Neuronal stem cell (in vitro differentiated cells): ENCODE results near the gene LCN2.

ENCODE experiments used
- DNase-seq: peaks from one replicate; pipeline ENCODE4 v3.0.0-alpha.2; 2013; ENCODE audit warnings: low spot score
- H2AFZ ChIP-seq: one replicate; pipeline ENCODE4 v1.6.1; 2013; ENCODE audit warnings: mild to moderate bottlenecking, low read length, inconsistent platforms
- H2AK5ac ChIP-seq: 2 replicates; pipeline ENCODE4 v1.6.1; 2013; ENCODE audit warnings: low read depth, mild to moderate bottlenecking, inconsistent platforms, low read length, moderate library complexity, mixed read lengths
- H2BK120ac ChIP-seq: 2 replicates; pipeline ENCODE4 v1.6.1; 2013; ENCODE audit warnings: low read depth, mild to moderate bottlenecking, inconsistent platforms, low read length, moderate library complexity, mixed read lengths
- H2BK12ac ChIP-seq: one replicate; pipeline ENCODE4 v1.6.1; 2013; ENCODE audit warnings: low read length, inconsistent platforms
- H2BK15ac ChIP-seq: 2 replicates; pipeline ENCODE4 v1.6.1; 2013; ENCODE audit warnings: mild to moderate bottlenecking, low read length, inconsistent platforms, mixed read lengths
- H2BK5ac ChIP-seq: one replicate; pipeline ENCODE4 v1.6.1; 2013; ENCODE audit warnings: inconsistent platforms, mild to moderate bottlenecking, low read length, moderate library complexity
- H3K14ac ChIP-seq: one replicate; pipeline ENCODE4 v1.6.1; 2013; ENCODE audit warnings: low read length, inconsistent platforms
- H3K18ac ChIP-seq: 2 replicates; pipeline ENCODE4 v1.6.1; 2013; ENCODE audit warnings: low read length, inconsistent platforms
- H3K23ac ChIP-seq: 2 replicates; pipeline ENCODE4 v1.6.1; 2013; ENCODE audit warnings: low read depth, mild to moderate bottlenecking, mixed read lengths, low read length, inconsistent platforms; ENCODE audit not compliant: poor library complexity
- H3K27ac ChIP-seq: replicated peaks from 3 replicates; pipeline ENCODE4 v1.5.1; 2013; ENCODE audit warnings: low read length, inconsistent platforms
- H3K27me3 ChIP-seq, 3 experiments: 2 replicates each; pipeline ENCODE4 v1.6.1; 2013; ENCODE audit warnings: low read length in 3 of 3, mild to moderate bottlenecking in 2 of 3, inconsistent platforms in 1 of 3, low read depth in 1 of 3, mixed read lengths in 1 of 3, moderate library complexity in 1 of 3; ENCODE audit not compliant: control insufficient read depth in 3 of 3, insufficient read depth in 3 of 3
- H3K36me3 ChIP-seq, 2 donors: replicated peaks in 1 of 2; 2 replicates each; pipeline ENCODE4 v1.6.1; 2013; ENCODE audit warnings: low read length in 2 of 2; ENCODE audit not compliant: control insufficient read depth in 2 of 2, insufficient read depth in 2 of 2
- H3K4ac ChIP-seq: 2 replicates; pipeline ENCODE4 v1.6.1; 2013; ENCODE audit warnings: inconsistent platforms, mild to moderate bottlenecking, low read length, moderate library complexity
- H3K4me1 ChIP-seq, 2 donors: 1 replicate in 1 of 2; 2 replicates in 1 of 2; pipeline ENCODE4 v1.6.1; 2013; ENCODE audit warnings: low read length in 2 of 2, low read depth in 1 of 2; ENCODE audit not compliant: control insufficient read depth in 2 of 2, insufficient read depth in 1 of 2
- H3K4me2 ChIP-seq: one replicate; pipeline ENCODE4 v1.6.1; 2013; ENCODE audit warnings: mild to moderate bottlenecking, low read length, inconsistent platforms; ENCODE audit not compliant: insufficient read depth, poor library complexity, severe bottlenecking
- H3K4me3 ChIP-seq, 2 donors: 2 replicates each; pipeline ENCODE4 v1.5.1; 2013; ENCODE audit warnings: low read length in 2 of 2, mild to moderate bottlenecking in 2 of 2, inconsistent platforms in 1 of 2, moderate library complexity in 1 of 2
- H3K79me1 ChIP-seq: one replicate; pipeline ENCODE4 v1.6.1; 2013; ENCODE audit warnings: low read depth, mild to moderate bottlenecking, inconsistent platforms, low read length, moderate library complexity
- H3K9ac ChIP-seq: one replicate; pipeline ENCODE4 v1.6.1; 2013; ENCODE audit warnings: mild to moderate bottlenecking, low read depth, low read length, inconsistent platforms; ENCODE audit not compliant: poor library complexity
- H3K9me3 ChIP-seq, 2 donors: replicated peaks in 1 of 2; 2 replicates each; pipeline versions ENCODE3 to v1.6.1; 2013; ENCODE audit warnings: low read length in 2 of 2, mild to moderate bottlenecking in 2 of 2, inconsistent platforms in 1 of 2, low read depth in 1 of 2, mixed read lengths in 1 of 2, moderate library complexity in 1 of 2; ENCODE audit not compliant: control insufficient read depth in 2 of 2, insufficient read depth in 1 of 2
- H4K8ac ChIP-seq: one replicate; pipeline ENCODE4 v1.6.1; 2013; ENCODE audit warnings: low read depth, mild to moderate bottlenecking, inconsistent platforms, low read length, moderate library complexity
- H4K91ac ChIP-seq: one replicate; pipeline ENCODE4 v1.6.1; 2013; ENCODE audit warnings: low read length, low read depth, mild to moderate bottlenecking, inconsistent platforms; ENCODE audit not compliant: poor library complexity
- WGBS, 2 donors: extraction: QIAGEN DNeasy Blood & Tissue Kit; methylation state at CpG; one replicate each; pipeline ENCODE4 v1.1.7; 2013; ENCODE audit warnings: missing lambda C conversion rate in 2 of 2, mixed read lengths in 1 of 2; ENCODE audit not compliant: insufficient read length in 2 of 2, insufficient replicate concordance in 1 of 2; ENCODE audit errors: extremely low coverage in 2 of 2; 5-methylcytosine and 5-hydroxymethylcytosine counted together

The LCN2 gene

GRCh38 chr9:128168731-128169308 is 19.6 kb downstream of the LCN2 start:
- H3K9ac ChIP-seq: no peak overlapping the region
- H3K9me3 ChIP-seq: no peaks in the 10 kb centered on the region
- H2AK5ac ChIP-seq: no peak overlapping the region
- no peak overlapping the region for H3K4me3 ChIP-seq
- H3K4me1 ChIP-seq: no peaks in the 10 kb centered on the region
- H2BK15ac ChIP-seq: no peak overlapping the region
- no peak overlapping the region for H4K8ac ChIP-seq
- no peaks in the 10 kb centered on the region for H3K27me3 ChIP-seq
- H3K18ac ChIP-seq: no peak overlapping the region
- H2AFZ ChIP-seq: no peak overlapping the region
- no peak overlapping the region for H3K4ac ChIP-seq
- no peak overlapping the region for H3K27ac ChIP-seq
- H2BK12ac ChIP-seq: no peak overlapping the region
- no peak overlapping the region for H2BK120ac ChIP-seq
- no peak overlapping the region for H2BK5ac ChIP-seq
- no peaks in the 10 kb centered on the region for H3K79me1 ChIP-seq
- H3K23ac ChIP-seq: no peak overlapping the region
- no peak for DNase-seq
- peaks cover 44 to 78% of the 10 kb centered on the region in 2 donors for H3K36me3 ChIP-seq
- no peak overlapping the region for H3K14ac ChIP-seq
- H3K4me2 ChIP-seq: no peak overlapping the region
- no CpG with 5 or more reads among the region's 8 CpGs for WGBS, 2 donors
- no peak overlapping the region for H4K91ac ChIP-seq

DNA sequence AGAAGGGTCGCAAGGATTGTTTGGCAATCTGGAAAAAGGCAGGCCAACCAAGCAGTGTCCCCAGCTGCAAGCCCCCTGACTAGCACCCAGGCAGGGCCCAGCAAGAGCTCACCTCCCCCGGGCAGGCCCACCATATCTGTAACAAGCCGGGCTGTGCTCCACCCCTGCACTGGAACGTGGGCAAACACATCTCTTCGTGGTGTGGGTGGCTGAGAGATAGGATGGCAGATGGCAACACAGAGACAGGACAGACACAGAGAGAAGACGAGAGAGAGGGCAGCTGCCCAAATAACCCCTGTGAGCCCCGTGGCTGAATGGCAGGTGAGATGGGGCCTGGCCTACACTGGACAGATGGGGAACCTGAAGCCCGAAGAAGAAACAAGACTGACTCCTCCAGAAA is 20.2 kb downstream of the LCN2 start:
- WGBS, 2 donors: no CpG with 5 or more reads among the region's 8 CpGs
- Histone ChIP-seq H4K91ac (no peak overlapping the region), H3K4me2 (no peak overlapping the region), H3K9ac (peak overlapping the region; percentile 70), H3K4me1 (no peaks in the 10 kb centered on the region), H2BK15ac (no peak overlapping the region), H3K27me3 (no peaks in the 10 kb centered on the region), H4K8ac (no peak overlapping the region), H3K23ac (no peak overlapping the region), H3K9me3 (no peaks in the 10 kb centered on the region), H3K4me3 (no peak overlapping the region), H3K14ac (no peak overlapping the region), H3K79me1 (no peaks in the 10 kb centered on the region), H3K27ac (no peak overlapping the region), H2BK12ac (no peak overlapping the region), H3K4ac (no peak overlapping the region), H2AFZ (no peak overlapping the region), H2AK5ac (no peak overlapping the region), H3K36me3 (peaks cover 41 to 78% of the 10 kb centered on the region in 2 donors), H3K18ac (no peak overlapping the region), H2BK5ac (no peak overlapping the region), H2BK120ac (no peak overlapping the region)
- DNase-seq: no peak

DNA sequence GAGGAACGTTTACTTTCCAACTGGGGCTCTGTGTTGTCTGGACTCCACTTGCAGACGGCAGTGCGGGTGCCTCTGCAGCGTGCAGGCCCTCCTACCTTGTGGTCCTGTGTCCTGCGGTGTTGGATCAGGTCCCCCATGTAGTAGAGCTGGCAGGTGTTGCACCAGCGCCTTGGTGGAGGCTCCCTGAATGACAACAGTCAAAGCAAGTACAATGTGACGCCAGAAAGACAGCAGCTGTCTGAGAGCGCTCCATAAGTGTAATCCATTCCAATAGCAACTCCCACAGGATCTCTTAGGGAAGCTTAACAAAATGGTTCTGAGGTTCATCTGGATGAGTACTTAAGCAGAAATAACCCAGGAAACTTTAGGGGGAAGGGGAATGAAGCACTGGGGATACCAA is 20.7 kb downstream of the LCN2 start:
- Histone ChIP-seq H2AFZ (no peak overlapping the region), H3K4me3 (no peak overlapping the region), H4K91ac (no peak overlapping the region), H2BK5ac (no peak overlapping the region), H3K27me3 (no peaks in the 10 kb centered on the region), H3K14ac (no peak overlapping the region), H3K4me1 (no peaks in the 10 kb centered on the region), H2BK120ac (no peak overlapping the region), H2AK5ac (no peak overlapping the region), H3K27ac (no peak overlapping the region), H3K9me3 (no peaks in the 10 kb centered on the region), H3K18ac (no peak overlapping the region), H2BK15ac (no peak overlapping the region), H3K4me2 (no peak overlapping the region), H3K9ac (no peak overlapping the region), H3K79me1 (no peaks in the 10 kb centered on the region), H3K4ac (no peak overlapping the region), H3K23ac (no peak overlapping the region), H4K8ac (no peak overlapping the region), H3K36me3 (peaks cover 42 to 78% of the 10 kb centered on the region in 2 donors), H2BK12ac (no peak overlapping the region)
- DNase-seq: no peak
- WGBS, 2 donors: no CpG with 5 or more reads among the region's 8 CpGs

GRCh38 chr9:128174062-128174461 is 24.8 kb downstream of the LCN2 start:
- H3K4me1 ChIP-seq: no peaks in the 10 kb centered on the region
- no peak overlapping the region for H2BK12ac ChIP-seq
- H4K91ac ChIP-seq: no peak overlapping the region
- no peak overlapping the region for H3K4ac ChIP-seq
- no peaks in the 10 kb centered on the region for H3K27me3 ChIP-seq
- H3K14ac ChIP-seq: no peak overlapping the region
- no peak overlapping the region for H2AK5ac ChIP-seq
- H3K4me3 ChIP-seq: no peak overlapping the region
- H3K23ac ChIP-seq: no peak overlapping the region
- H3K4me2 ChIP-seq: no peak overlapping the region
- no CpG with 5 or more reads among the region's 4 CpGs for WGBS, 2 donors
- H3K36me3 ChIP-seq: peaks cover 51 to 87% of the 10 kb centered on the region in 2 donors
- H2BK120ac ChIP-seq: no peak overlapping the region
- no peak for DNase-seq
- H2BK15ac ChIP-seq: no peak overlapping the region
- H4K8ac ChIP-seq: no peak overlapping the region
- no peak overlapping the region for H2AFZ ChIP-seq
- peaks cover 4% of the 10 kb centered on the region for H3K79me1 ChIP-seq
- peaks cover 4 to 6% of the 10 kb centered on the region in 2 donors for H3K9me3 ChIP-seq
- H2BK5ac ChIP-seq: no peak overlapping the region
- no peak overlapping the region for H3K27ac ChIP-seq
- no peak overlapping the region for H3K9ac ChIP-seq
- H3K18ac ChIP-seq: no peak overlapping the region
